CD8-positive, alpha-beta memory T cell (primary cell): ENCODE measurements around the gene CTNNA2. TPM values are rescaled to one million over a fixed set of nuclear protein-coding genes. Genes with fewer than 3 reads are reported as not detected.

Experiments used
- CTCF ChIA-PET: fragments of 350-600 bp; sonication (Branson Sonifier 250); formaldehyde crosslinking; loops from one replicate; lab custom pipeline; 2021; ENCODE audit warnings: antibody characterized with exemption; lab: Charles Lee
- POLR2A ChIA-PET: fragments of 350-600 bp; sonication (Branson Sonifier 250); formaldehyde crosslinking; loops from one replicate; lab custom pipeline; 2021; ENCODE audit warnings: antibody characterized with exemption; lab: Charles Lee
- DNase-seq, 5 donors: peaks; one replicate each; pipeline versions ENCODE4 v3.0.0 to v3.0.0-alpha.2; 2020 to 2022; ENCODE audit warnings: mixed read lengths in 1 of 5
- H3K27ac ChIP-seq: one replicate; pipeline ENCODE4 v1.7.0; 2013; ENCODE audit warnings: low read depth, mild to moderate bottlenecking, low read length, moderate library complexity
- H3K27me3 ChIP-seq: 2 replicates; pipeline ENCODE4 v1.7.0; 2013; ENCODE audit warnings: low read length, mild to moderate bottlenecking; ENCODE audit not compliant: insufficient read depth, poor library complexity, severe bottlenecking
- H3K36me3 ChIP-seq: 2 replicates; pipeline ENCODE4 v1.7.0; 2013; ENCODE audit warnings: mild to moderate bottlenecking, low read length, moderate library complexity; ENCODE audit not compliant: insufficient read depth
- H3K4me1 ChIP-seq: 2 replicates; pipeline ENCODE4 v1.7.0; 2013; ENCODE audit warnings: mild to moderate bottlenecking, low read length, moderate library complexity; ENCODE audit not compliant: insufficient read depth
- H3K4me3 ChIP-seq: 2 replicates; pipeline ENCODE4 v1.7.0; 2013; ENCODE audit warnings: mild to moderate bottlenecking, low read length
- H3K9me3 ChIP-seq: 2 replicates; pipeline ENCODE4 v1.7.0; 2013; ENCODE audit warnings: mild to moderate bottlenecking, low read length
- H3K27ac Mint-ChIP-seq, 8 donors: one replicate each; pipeline ENCODE4 v1.8.0; 2020 to 2021; ENCODE audit warnings: mixed read lengths in 8 of 8, mild to moderate bottlenecking in 6 of 8, inconsistent platforms in 3 of 8, moderate library complexity in 3 of 8
- H3K27me3 Mint-ChIP-seq, 2 donors: one replicate each; pipeline ENCODE4 v1.8.0; 2020 to 2021; ENCODE audit warnings: mixed read lengths in 2 of 2, mild to moderate bottlenecking in 1 of 2, moderate library complexity in 1 of 2
- H3K36me3 Mint-ChIP-seq, 3 donors: one replicate each; pipeline ENCODE4 v1.8.0; 2020 to 2021; ENCODE audit warnings: mixed read lengths in 3 of 3, inconsistent platforms in 1 of 3, mild to moderate bottlenecking in 1 of 3
- H3K4me1 Mint-ChIP-seq, 3 donors: one replicate each; pipeline ENCODE4 v1.8.0; 2020 to 2021; ENCODE audit warnings: mixed read lengths in 3 of 3, inconsistent platforms in 1 of 3, mild to moderate bottlenecking in 1 of 3
- H3K4me3 Mint-ChIP-seq, 7 donors: one replicate each; pipeline ENCODE4 v1.8.0; 2020 to 2021; ENCODE audit warnings: mixed read lengths in 7 of 7, mild to moderate bottlenecking in 6 of 7, moderate library complexity in 4 of 7, inconsistent platforms in 2 of 7
- H3K9me3 Mint-ChIP-seq, 5 donors: one replicate each; pipeline ENCODE4 v1.8.0; 2020 to 2022; ENCODE audit warnings: mixed read lengths in 5 of 5, mild to moderate bottlenecking in 3 of 5, moderate library complexity in 2 of 5, inconsistent platforms in 1 of 5
- polyA plus RNA-seq: library from polyadenylated mRNA; unstranded; fragments of 300-500 nt; fragmentation: Illumina TruSeq; gene quantifications from one replicate; pipeline ENCODE4 v1.2.3, GENCODE V29; 2021
- total RNA-seq, 2 experiments: library from RNA; stranded (reverse); gene quantifications; one replicate each; pipeline ENCODE4 v1.2.3, GENCODE V29; 2021

The CTNNA2 gene
- total and polyA plus RNA-seq, 3 experiments from 2014 or later: not detected

DNA sequence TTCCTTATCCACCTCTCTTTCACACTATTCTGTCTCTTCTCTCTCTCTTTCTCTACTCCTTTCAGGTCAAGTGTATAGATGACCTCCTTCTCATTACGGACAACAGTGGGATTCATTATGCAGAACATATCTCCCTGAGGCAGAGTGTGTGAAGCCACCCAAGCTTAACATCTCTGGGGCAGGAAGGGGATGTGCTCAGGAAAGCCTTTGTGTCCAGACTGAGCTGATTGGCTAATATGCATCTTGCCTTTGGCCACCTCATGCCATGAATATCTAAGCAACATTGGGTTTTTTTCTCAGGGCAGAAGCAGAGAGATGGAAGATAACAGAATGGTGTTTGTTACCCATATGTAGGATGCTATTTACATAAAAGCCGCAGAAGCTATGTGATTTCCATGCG is 1003.1 kb downstream of the CTNNA2 start:
- H3K9me3 ChIP-seq: no peaks in the 10 kb centered on the region

DNA sequence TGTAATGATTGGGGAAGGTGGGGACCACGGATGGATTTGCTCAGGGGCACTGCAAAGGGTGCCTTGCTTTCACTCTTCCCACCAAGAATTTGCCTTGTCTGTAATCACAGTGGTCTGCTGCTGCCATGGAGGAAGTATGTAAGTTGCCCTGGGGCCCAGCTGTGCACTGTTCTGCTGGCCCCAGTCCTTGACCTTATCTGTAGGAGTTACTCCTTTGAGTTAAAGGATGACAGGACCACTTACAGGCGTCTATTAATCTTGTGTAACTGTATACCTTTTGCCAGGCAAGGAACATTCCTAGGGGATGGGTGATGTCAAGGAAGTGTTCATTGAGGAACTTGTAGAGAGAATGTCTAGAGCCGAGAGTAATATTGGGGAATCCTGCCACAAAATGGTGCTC is 1004.5 kb downstream of the CTNNA2 start:
- no peaks in the 10 kb centered on the region for H3K27me3 ChIP-seq
- H3K27me3 Mint-ChIP-seq: no peaks in the 10 kb centered on the region
- H3K36me3 ChIP-seq: no peaks in the 10 kb centered on the region
- no peak overlapping the region for H3K4me3 ChIP-seq
- H3K27ac ChIP-seq: no peak overlapping the region
- H3K4me3 Mint-ChIP-seq: no peak overlapping the region
- CTCF ChIA-PET: no interaction called here
- no peaks in the 10 kb centered on the region for H3K36me3 Mint-ChIP-seq
- no peaks in the 10 kb centered on the region for H3K4me1 Mint-ChIP-seq
- H3K4me1 ChIP-seq: no peaks in the 10 kb centered on the region
- H3K27ac Mint-ChIP-seq: no peak overlapping the region
- no peak for DNase-seq
- peaks cover 0 to 8% (median 5%) of the 10 kb centered on the region in 5 donors for H3K9me3 Mint-ChIP-seq
- POLR2A ChIA-PET: no interaction called here
- H3K9me3 ChIP-seq: no peaks in the 10 kb centered on the region

More for the DNA sequence above, 1003.1 kb downstream of the CTNNA2 start:
- Mint-ChIP-seq H3K36me3 (no peaks in the 10 kb centered on the region), H3K27ac (no peak overlapping the region), H3K27me3 (no peaks in the 10 kb centered on the region), H3K4me3 (no peak overlapping the region), H3K9me3 (peaks cover 0 to 11% (median 8%) of the 10 kb centered on the region in 5 donors), H3K4me1 (no peaks in the 10 kb centered on the region)
- no peak overlapping the region for H3K4me3 ChIP-seq
- no peak for DNase-seq
- no peaks in the 10 kb centered on the region for H3K4me1 ChIP-seq
- no peak overlapping the region for H3K27ac ChIP-seq
- no peaks in the 10 kb centered on the region for H3K36me3 ChIP-seq
- CTCF ChIA-PET: no interaction called here
- POLR2A ChIA-PET: no interaction called here
- H3K27me3 ChIP-seq: no peaks in the 10 kb centered on the region

DNA sequence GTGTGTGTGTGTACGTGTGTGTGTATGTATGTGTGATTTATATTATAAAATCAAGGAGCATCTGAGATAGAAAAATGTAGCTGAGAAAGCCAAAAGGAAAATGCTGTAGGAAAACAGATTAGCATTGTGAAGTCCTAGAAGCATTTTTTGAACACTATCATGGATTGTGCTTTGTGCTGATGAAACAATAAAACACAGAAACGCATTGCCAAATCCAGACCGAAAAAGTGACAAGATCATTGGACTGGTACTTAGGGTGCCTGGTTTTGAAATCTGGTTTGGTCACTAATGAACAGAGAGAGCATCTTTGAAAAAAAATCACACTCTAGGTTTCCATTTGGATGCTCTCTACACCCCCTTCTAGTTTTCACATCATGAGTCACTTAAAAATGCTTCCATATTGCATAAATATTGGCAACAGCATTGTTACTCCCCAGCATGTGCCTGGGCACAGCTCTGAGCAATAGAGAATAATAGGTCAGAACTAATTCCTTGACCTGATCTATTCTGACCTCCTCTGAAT is 1006.3 kb downstream of the CTNNA2 start:
- Histone ChIP-seq H3K4me3 (no peak overlapping the region), H3K36me3 (no peaks in the 10 kb centered on the region), H3K4me1 (no peaks in the 10 kb centered on the region), H3K27ac (no peak overlapping the region), H3K9me3 (no peaks in the 10 kb centered on the region), H3K27me3 (no peaks in the 10 kb centered on the region)
- Mint-ChIP-seq H3K27me3 (no peaks in the 10 kb centered on the region), H3K9me3 (peaks cover 0 to 8% (median 5%) of the 10 kb centered on the region in 5 donors), H3K27ac (no peak overlapping the region), H3K36me3 (no peaks in the 10 kb centered on the region), H3K4me1 (no peaks in the 10 kb centered on the region), H3K4me3 (no peak overlapping the region)
- CTCF ChIA-PET: no interaction called here
- POLR2A ChIA-PET: no interaction called here
- DNase-seq: no peak

DNA sequence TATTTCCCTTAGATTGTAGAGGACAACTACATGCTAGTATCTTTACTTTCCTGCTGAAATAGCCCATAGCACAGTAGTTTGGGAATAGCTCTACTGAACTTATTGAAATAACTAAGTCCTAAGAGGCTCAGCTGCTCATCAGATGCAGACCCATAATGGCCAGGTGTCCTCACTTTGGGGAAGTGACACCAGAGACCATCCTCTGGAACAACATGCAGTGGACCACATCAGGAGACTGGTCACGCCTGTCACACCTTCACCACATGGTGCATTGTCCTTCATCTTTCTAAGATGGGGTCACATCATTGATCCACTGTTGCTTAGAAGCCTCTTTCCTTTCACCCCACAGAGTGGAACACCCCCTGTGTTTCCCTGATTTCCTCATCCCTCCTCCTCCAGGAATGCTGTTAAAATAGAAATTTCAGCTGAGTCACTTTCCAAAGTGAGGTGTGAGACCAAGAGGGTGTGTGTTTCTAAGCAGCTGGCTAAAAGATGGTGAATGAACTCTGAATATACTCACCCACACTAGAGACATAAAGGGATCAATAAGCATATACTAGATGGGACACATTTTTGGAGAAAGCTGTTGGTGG is 1006.9 kb downstream of the CTNNA2 start:
- Histone ChIP-seq H3K4me3 (no peak overlapping the region), H3K36me3 (no peaks in the 10 kb centered on the region), H3K27me3 (no peaks in the 10 kb centered on the region), H3K9me3 (no peaks in the 10 kb centered on the region), H3K4me1 (no peaks in the 10 kb centered on the region), H3K27ac (no peak overlapping the region)
- Mint-ChIP-seq H3K4me1 (no peaks in the 10 kb centered on the region), H3K4me3 (no peak overlapping the region), H3K36me3 (no peaks in the 10 kb centered on the region), H3K27ac (no peak overlapping the region), H3K27me3 (no peaks in the 10 kb centered on the region), H3K9me3 (peaks cover 0 to 8% (median 5%) of the 10 kb centered on the region in 5 donors)
- ChIA-PET CTCF (no interaction called here), POLR2A (no interaction called here)
- no peak for DNase-seq

DNA sequence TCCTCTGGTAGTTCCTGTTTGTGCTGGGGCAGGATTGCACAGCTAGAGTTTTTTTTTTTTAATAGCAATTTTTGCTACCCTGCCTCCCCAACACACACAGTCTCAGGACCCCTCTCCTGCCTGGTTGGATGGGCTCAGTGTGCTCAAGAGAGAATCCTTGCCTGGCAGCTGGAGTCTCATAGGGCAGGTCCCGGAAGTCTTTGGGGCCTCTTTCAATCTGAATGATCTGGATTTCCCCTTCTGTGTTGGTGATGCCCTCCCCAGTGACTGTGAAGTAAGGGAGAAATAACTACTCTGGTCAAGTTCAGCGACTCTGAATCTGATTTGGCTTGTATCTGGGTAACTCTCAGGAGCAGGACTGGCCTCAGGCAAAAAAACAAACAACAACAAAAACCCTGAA is 1012.3 kb downstream of the CTNNA2 start:
- H3K4me1 ChIP-seq: no peaks in the 10 kb centered on the region
- ChIA-PET POLR2A (no interaction called here), CTCF (no interaction called here)
- H3K9me3 ChIP-seq: no peaks in the 10 kb centered on the region
- H3K4me1 Mint-ChIP-seq: no peaks in the 10 kb centered on the region
- H3K9me3 Mint-ChIP-seq: peaks cover 0 to 6% (median 3%) of the 10 kb centered on the region in 5 donors
- H3K27ac Mint-ChIP-seq: no peak overlapping the region
- no peaks in the 10 kb centered on the region for H3K36me3 ChIP-seq
- H3K4me3 ChIP-seq: no peak overlapping the region
- H3K4me3 Mint-ChIP-seq: no peak overlapping the region
- DNase-seq: no peak
- H3K36me3 Mint-ChIP-seq: no peaks in the 10 kb centered on the region
- no peaks in the 10 kb centered on the region for H3K27me3 Mint-ChIP-seq
- H3K27ac ChIP-seq: no peak overlapping the region
- no peaks in the 10 kb centered on the region for H3K27me3 ChIP-seq

DNA sequence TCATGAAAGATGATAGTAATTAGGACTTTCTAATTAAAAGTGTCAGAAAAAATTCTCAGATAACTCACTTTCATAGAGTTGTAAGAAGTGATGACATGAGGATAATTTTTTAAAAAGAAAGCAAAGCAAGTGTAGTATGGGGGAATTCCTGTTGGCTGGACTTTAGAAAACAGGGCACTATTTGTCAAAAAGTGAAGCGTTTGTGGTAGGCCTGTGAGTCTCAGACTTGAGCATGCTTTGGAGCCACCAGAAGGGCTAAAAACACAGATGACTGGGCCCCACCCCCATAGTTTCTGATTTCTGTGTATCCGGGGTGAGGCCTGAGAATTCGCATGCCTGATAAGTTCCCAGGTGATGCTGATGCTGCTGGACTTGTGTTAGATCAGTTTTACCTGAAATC is 1014.3 kb downstream of the CTNNA2 start:
- Mint-ChIP-seq H3K27me3 (no peaks in the 10 kb centered on the region), H3K4me1 (no peaks in the 10 kb centered on the region), H3K27ac (no peak overlapping the region), H3K4me3 (no peak overlapping the region), H3K36me3 (no peaks in the 10 kb centered on the region), H3K9me3 (peaks cover 0 to 9% (median 5%) of the 10 kb centered on the region in 5 donors)
- ChIA-PET CTCF (no interaction called here), POLR2A (no interaction called here)
- H3K27me3 ChIP-seq: no peaks in the 10 kb centered on the region
- H3K9me3 ChIP-seq: no peaks in the 10 kb centered on the region
- H3K4me1 ChIP-seq: no peaks in the 10 kb centered on the region
- no peaks in the 10 kb centered on the region for H3K36me3 ChIP-seq
- no peak for DNase-seq
- no peak overlapping the region for H3K27ac ChIP-seq
- H3K4me3 ChIP-seq: no peak overlapping the region

DNA sequence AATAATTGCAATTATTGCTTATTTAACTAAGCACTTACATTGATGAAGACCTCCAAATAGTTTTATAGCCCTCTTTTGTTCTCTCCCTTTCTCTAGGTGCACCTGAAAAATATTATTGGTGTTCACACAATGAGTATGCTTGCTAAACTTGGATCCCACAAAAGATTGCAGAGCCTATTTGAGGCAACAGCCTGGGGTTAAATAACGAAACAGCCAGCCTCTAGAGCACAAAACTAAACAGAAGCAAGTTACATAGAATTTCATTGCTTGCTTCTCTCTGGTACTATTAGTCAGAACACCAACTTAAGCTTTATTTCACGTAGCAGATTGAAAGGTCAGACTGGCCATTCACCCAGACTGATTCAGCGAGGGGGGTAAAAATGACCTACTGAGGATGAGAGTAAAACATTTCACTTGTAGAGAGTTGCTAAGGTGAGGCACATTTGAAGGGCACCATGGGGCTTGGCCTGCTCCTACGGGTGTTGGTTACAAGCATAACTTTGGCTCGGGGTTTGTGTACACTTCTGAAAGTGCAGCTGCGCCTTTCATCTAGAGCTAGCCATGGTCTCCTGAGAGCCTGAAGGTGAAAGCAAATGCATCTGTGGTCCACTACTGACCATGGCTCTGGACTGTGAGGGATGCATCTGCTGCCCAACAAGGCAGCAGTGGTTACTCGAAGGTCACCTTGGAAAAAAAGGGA is 1016.8 kb downstream of the CTNNA2 start:
- H3K36me3 ChIP-seq: no peaks in the 10 kb centered on the region
- Mint-ChIP-seq H3K4me3 (no peak overlapping the region), H3K27me3 (no peaks in the 10 kb centered on the region), H3K27ac (no peak overlapping the region), H3K4me1 (no peaks in the 10 kb centered on the region), H3K36me3 (no peaks in the 10 kb centered on the region), H3K9me3 (peaks cover 4 to 17% (median 15%) of the 10 kb centered on the region in 5 donors)
- H3K4me1 ChIP-seq: no peaks in the 10 kb centered on the region
- no peak for DNase-seq
- ChIA-PET CTCF (no interaction called here), POLR2A (no interaction called here)
- H3K4me3 ChIP-seq: no peak overlapping the region
- H3K27ac ChIP-seq: no peak overlapping the region
- no peaks in the 10 kb centered on the region for H3K9me3 ChIP-seq
- no peaks in the 10 kb centered on the region for H3K27me3 ChIP-seq

DNA sequence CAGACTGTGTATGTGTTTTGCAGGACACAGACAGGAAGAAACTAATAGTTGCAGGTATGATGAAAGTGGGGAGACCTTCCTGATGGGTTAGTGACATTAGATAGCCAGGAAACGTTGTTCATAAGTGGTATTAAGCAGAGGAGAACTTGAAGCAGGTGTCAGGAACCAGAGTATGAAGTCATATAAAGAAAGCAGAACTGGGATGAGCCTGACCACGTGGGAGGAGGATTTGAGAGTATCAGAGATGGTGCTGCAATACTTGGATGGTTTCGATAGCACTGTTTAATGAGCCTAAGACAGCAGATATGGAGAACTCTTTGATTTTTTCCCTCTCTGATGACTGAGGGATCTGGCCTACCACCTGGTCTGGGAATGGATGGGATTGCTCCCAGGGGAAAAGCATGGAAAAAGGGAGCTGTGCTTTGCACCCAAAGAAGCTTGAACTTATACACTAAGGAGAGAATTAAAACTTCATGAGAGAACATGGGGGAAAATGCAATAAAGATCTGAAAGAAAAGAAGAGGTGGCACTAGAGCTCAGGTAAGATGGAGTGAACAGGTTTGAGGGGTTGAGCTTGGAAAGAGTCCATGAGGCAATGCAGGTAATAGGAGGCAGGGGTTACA is 1017.7 kb downstream of the CTNNA2 start:
- CTCF ChIA-PET: no interaction called here
- no peak overlapping the region for H3K27ac ChIP-seq

More for the DNA sequence above, 1017.7 kb downstream of the CTNNA2 start:
- Histone ChIP-seq H3K27me3 (no peaks in the 10 kb centered on the region), H3K4me1 (no peaks in the 10 kb centered on the region), H3K4me3 (no peak overlapping the region), H3K9me3 (no peaks in the 10 kb centered on the region), H3K36me3 (no peaks in the 10 kb centered on the region)
- POLR2A ChIA-PET: no interaction called here
- Mint-ChIP-seq H3K27me3 (no peaks in the 10 kb centered on the region), H3K36me3 (no peaks in the 10 kb centered on the region), H3K9me3 (peaks cover 4 to 18% (median 16%) of the 10 kb centered on the region in 5 donors), H3K27ac (no peak overlapping the region), H3K4me1 (no peaks in the 10 kb centered on the region), H3K4me3 (no peak overlapping the region)
- no peak for DNase-seq
